Neural cell (in vitro differentiated cells): Measurements from ENCODE around the gene PRKAR1B. TPM values are rescaled to one million over a fixed set of nuclear protein-coding genes. Genes with fewer than 3 reads are reported as not detected.

Experiments used
- H2AFZ ChIP-seq: fragments of 200-600, 300-800 bp; sonication (generic), shearing (Covaris generic); 2 replicates; pipeline ENCODE4 v1.6.0; 2014; ENCODE audit warnings: low read depth, mild to moderate bottlenecking, antibody characterized with exemption, low read length, moderate library complexity
- H3F3A ChIP-seq: fragments of 200-600 bp; shearing (Covaris generic); 2 replicates; pipeline ENCODE4 v1.6.1; 2016; ENCODE audit warnings: mild to moderate bottlenecking, moderate library complexity, mixed read lengths, antibody characterized with exemption, low read length; ENCODE audit not compliant: insufficient read depth, poor library complexity, severe bottlenecking
- H3K27ac ChIP-seq: fragments of 200-600, 300-800 bp; sonication (generic), shearing (Covaris generic); 2 replicates; pipeline ENCODE4 v1.5.1; 2014; ENCODE audit warnings: mild to moderate bottlenecking, low read length, moderate library complexity
- H3K27me3 ChIP-seq: fragments of 300-800, 200-600 bp; sonication (generic), shearing (Covaris generic); 2 replicates; pipeline ENCODE4 v1.6.0; 2014; ENCODE audit warnings: mild to moderate bottlenecking, low read depth, low read length, moderate library complexity; ENCODE audit not compliant: insufficient read depth
- H3K36me3 ChIP-seq: fragments of 300-800, 200-600 bp; sonication (generic), shearing (Covaris generic); 2 replicates; pipeline ENCODE4 v1.5.1; 2014; ENCODE audit warnings: mild to moderate bottlenecking, antibody characterized with exemption, low read length, moderate library complexity; ENCODE audit not compliant: insufficient read depth
- H3K4me2 ChIP-seq: fragments of 300-800, 200-600 bp; sonication (generic), shearing (Covaris generic); 2 replicates; pipeline ENCODE4 v1.6.0; 2014; ENCODE audit warnings: mild to moderate bottlenecking, low read length
- H3K4me3 ChIP-seq: fragments of 300-800, 200-600 bp; sonication (generic), shearing (Covaris generic); 2 replicates; pipeline ENCODE4 v1.5.1; 2014; ENCODE audit warnings: mild to moderate bottlenecking, low read length, moderate library complexity
- H3K79me2 ChIP-seq: fragments of 200-600 bp; shearing (Covaris generic); replicated peaks from 2 replicates; pipeline ENCODE4 v1.6.0; 2014; ENCODE audit warnings: mild to moderate bottlenecking, low read length, moderate library complexity; ENCODE audit not compliant: insufficient read depth
- H3K9ac ChIP-seq: fragments of 300-800, 200-600 bp; sonication (generic), shearing (Covaris generic); 2 replicates; pipeline ENCODE4 v1.6.1; 2016; ENCODE audit warnings: mild to moderate bottlenecking, low read length, mixed read lengths
- H3K9me2 ChIP-seq: fragments of 200-600 bp; shearing (Covaris generic); 2 replicates; pipeline ENCODE4 v1.6.1; 2016; ENCODE audit warnings: mild to moderate bottlenecking, low read length, mixed read lengths; ENCODE audit not compliant: insufficient read depth
- H3K9me3 ChIP-seq: fragments of 200-600, 300-800 bp; sonication (generic), shearing (Covaris generic); 2 replicates; pipeline ENCODE4 v1.6.1; 2016; ENCODE audit warnings: mild to moderate bottlenecking, mixed run types, low read length, moderate library complexity, mixed read lengths
- H4K20me1 ChIP-seq: fragments of 200-600 bp; shearing (Covaris generic); 2 replicates; pipeline ENCODE4 v1.6.1; 2016; ENCODE audit warnings: mild to moderate bottlenecking, mixed run types; ENCODE audit not compliant: insufficient read depth
- CTCF ChIP-seq: fragments of 450-650 bp; IDR thresholded peaks from 2 replicates; pipeline ENCODE4 v1.5.1; 2014; ENCODE audit warnings: antibody characterized with exemption, mild to moderate bottlenecking, moderate library complexity; ENCODE audit not compliant: poor library complexity, severe bottlenecking
- EP300 ChIP-seq: fragments of 450-650 bp; conservative IDR thresholded peaks from 2 replicates; pipeline ENCODE4 v1.6.1; 2014; ENCODE audit warnings: antibody characterized with exemption, mild to moderate bottlenecking, moderate library complexity; ENCODE audit not compliant: poor library complexity, severe bottlenecking
- EZH2 ChIP-seq: fragments of 200-600, 300-800 bp; shearing (Covaris generic), sonication (generic); IDR thresholded peaks from 2 replicates; pipeline ENCODE4 v1.6.1; 2014; ENCODE audit warnings: antibody characterized with exemption, low read length, borderline replicate concordance, mild to moderate bottlenecking; ENCODE audit not compliant: insufficient read depth, poor library complexity, severe bottlenecking
- MXI1 ChIP-seq: fragments of 450-650 bp; conservative IDR thresholded peaks from 2 replicates; pipeline ENCODE4 v1.6.1; 2014; ENCODE audit warnings: antibody characterized with exemption, mild to moderate bottlenecking; ENCODE audit not compliant: poor library complexity, severe bottlenecking
- POLR2AphosphoS5 ChIP-seq: IDR thresholded peaks from 2 replicates; pipeline ENCODE4 v1.6.1; 2012
- RAD21 ChIP-seq: fragments of 450-650 bp; conservative IDR thresholded peaks from 2 replicates; pipeline ENCODE4 v1.6.1; 2014; ENCODE audit warnings: antibody characterized with exemption, mild to moderate bottlenecking, moderate library complexity
- SMC3 ChIP-seq: fragments of 450-650 bp; conservative IDR thresholded peaks from 2 replicates; pipeline ENCODE4 v1.6.1; 2014; ENCODE audit warnings: antibody characterized with exemption, mild to moderate bottlenecking, moderate library complexity; ENCODE audit not compliant: poor library complexity
- TAF1 ChIP-seq: IDR thresholded peaks from 2 replicates; pipeline ENCODE4 v1.6.1; 2012; ENCODE audit warnings: low read depth
- polyA plus RNA-seq: library from polyadenylated mRNA; depleted of rRNA; stranded (reverse); fragments of >200 nt; gene quantifications from 2 replicates; pipeline ENCODE4 v1.2.3, GENCODE V29; 2014
- TF ChIP-seq, protein P1 (sequence below): IDR thresholded peaks from 2 replicates; pipeline ENCODE4 v1.6.1; 2012; ENCODE audit warnings: borderline replicate concordance

The PRKAR1B gene
- polyA plus RNA-seq, 1 donor from 2014 or later = 38.6 TPM

- Histone ChIP-seq H3K9me3 (no peaks in the 10 kb centered on the region), H3K27ac (no peak overlapping the region), H2AFZ (no peak overlapping the region), H3K4me3 (no peak overlapping the region), H3K9me2 (no peaks in the 10 kb centered on the region), H3F3A (no peaks in the 10 kb centered on the region), H3K4me2 (no peak overlapping the region), H4K20me1 (no peaks in the 10 kb centered on the region), H3K36me3 (no peaks in the 10 kb centered on the region), H3K9ac (no peak overlapping the region), H3K79me2 (no peaks in the 10 kb centered on the region), H3K27me3 (no peaks in the 10 kb centered on the region)
- TF ChIP-seq RAD21 = no peak
Measured at GRCh38 chr7:568031-568951, 158.8 kb downstream of the PRKAR1B start.

- Histone ChIP-seq H3K36me3 (no peaks in the 10 kb centered on the region), H4K20me1 (no peaks in the 10 kb centered on the region), H3K27ac (no peak overlapping the region), H3K9ac (no peak overlapping the region), H3K4me2 (no peak overlapping the region), H3K79me2 (no peaks in the 10 kb centered on the region), H3F3A (no peaks in the 10 kb centered on the region), H2AFZ (no peak overlapping the region), H3K9me2 (no peaks in the 10 kb centered on the region), H3K4me3 (no peak overlapping the region), H3K27me3 (no peaks in the 10 kb centered on the region), H3K9me3 (no peaks in the 10 kb centered on the region)
- TF ChIP-seq RAD21 (no peak), EP300 (no peak), EZH2 (no peak), TAF1 (no peak), CTCF (no peak), POLR2AphosphoS5 (no peak), SMC3 (no peak), MXI1 (no peak)
- TF ChIP-seq, protein P1, sequence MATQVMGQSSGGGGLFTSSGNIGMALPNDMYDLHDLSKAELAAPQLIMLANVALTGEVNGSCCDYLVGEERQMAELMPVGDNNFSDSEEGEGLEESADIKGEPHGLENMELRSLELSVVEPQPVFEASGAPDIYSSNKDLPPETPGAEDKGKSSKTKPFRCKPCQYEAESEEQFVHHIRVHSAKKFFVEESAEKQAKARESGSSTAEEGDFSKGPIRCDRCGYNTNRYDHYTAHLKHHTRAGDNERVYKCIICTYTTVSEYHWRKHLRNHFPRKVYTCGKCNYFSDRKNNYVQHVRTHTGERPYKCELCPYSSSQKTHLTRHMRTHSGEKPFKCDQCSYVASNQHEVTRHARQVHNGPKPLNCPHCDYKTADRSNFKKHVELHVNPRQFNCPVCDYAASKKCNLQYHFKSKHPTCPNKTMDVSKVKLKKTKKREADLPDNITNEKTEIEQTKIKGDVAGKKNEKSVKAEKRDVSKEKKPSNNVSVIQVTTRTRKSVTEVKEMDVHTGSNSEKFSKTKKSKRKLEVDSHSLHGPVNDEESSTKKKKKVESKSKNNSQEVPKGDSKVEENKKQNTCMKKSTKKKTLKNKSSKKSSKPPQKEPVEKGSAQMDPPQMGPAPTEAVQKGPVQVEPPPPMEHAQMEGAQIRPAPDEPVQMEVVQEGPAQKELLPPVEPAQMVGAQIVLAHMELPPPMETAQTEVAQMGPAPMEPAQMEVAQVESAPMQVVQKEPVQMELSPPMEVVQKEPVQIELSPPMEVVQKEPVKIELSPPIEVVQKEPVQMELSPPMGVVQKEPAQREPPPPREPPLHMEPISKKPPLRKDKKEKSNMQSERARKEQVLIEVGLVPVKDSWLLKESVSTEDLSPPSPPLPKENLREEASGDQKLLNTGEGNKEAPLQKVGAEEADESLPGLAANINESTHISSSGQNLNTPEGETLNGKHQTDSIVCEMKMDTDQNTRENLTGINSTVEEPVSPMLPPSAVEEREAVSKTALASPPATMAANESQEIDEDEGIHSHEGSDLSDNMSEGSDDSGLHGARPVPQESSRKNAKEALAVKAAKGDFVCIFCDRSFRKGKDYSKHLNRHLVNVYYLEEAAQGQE = no peak
Measured at GRCh38 chr7:567305-567883, 159.7 kb downstream of the PRKAR1B start.
